ENCODE results near the gene SIK3. TPM values are rescaled to one million over a fixed set of nuclear protein-coding genes. Genes with fewer than 3 reads are reported as not detected.

Gene SIK3
- total and polyA plus RNA-seq, 2 experiments from 2014 or later, result 6.1 to 33.9 TPM

GRCh38 chr11:116832350-116833290, 265.6 kb downstream of the SIK3 start:
- no peaks in the 10 kb centered on the region for H3K9me3 Mint-ChIP-seq

More at GRCh38 chr11:116832350-116833290, 265.6 kb downstream of the SIK3 start:
- Mint-ChIP-seq H3K27me3 (ENCODE audit: insufficient read depth, low read depth, poor library complexity) (peaks cover 18% of the 10 kb centered on the region), H3K4me1 (peaks cover 16% of the 10 kb centered on the region), H3K36me3 (ENCODE audit: low read depth) (no peaks in the 10 kb centered on the region), H3K27ac (no peak overlapping the region), H3K4me3 (no peak overlapping the region)
- no peaks in the 10 kb centered on the region for H3K9me2 ChIP-seq (ENCODE audit: insufficient read depth)
- no peak overlapping the region for H3K27ac ChIP-seq (ENCODE audit: low read depth)
- no peaks in the 10 kb centered on the region for H3K79me2 ChIP-seq (replicated peaks; ENCODE audit: insufficient read depth)
- H3K4me2 ChIP-seq, result no peak overlapping the region
- H4K20me1 ChIP-seq (replicated peaks; ENCODE audit: insufficient read depth), result no peaks in the 10 kb centered on the region
- no peaks in the 10 kb centered on the region for H3K27me3 ChIP-seq (ENCODE audit: insufficient read depth)
- ATAC-seq (no peak), DNase-seq (ENCODE audit: low spot score) (no peak)
- 0 out of 2 replicates have a peak, but pooled peaks cover 3% of the 10 kb centered on the region for H3F3A ChIP-seq (replicated peaks; ENCODE audit: low read depth)
- H2AFZ ChIP-seq, result no peak overlapping the region
- TF ChIP-seq CTCF (conservative IDR thresholded peaks at IDR 0.05; ENCODE audit: low read depth in 2 of 2) (peak in 1 of 2 experiments; percentile 42; a peak in 2 of 4 replicates), JUNB (IDR thresholded peaks at IDR 0.05; ENCODE audit: unreplicated experiment) (no peak), REST (IDR thresholded peaks at IDR 0.05; ENCODE audit: unreplicated experiment) (no peak), ZNF114 (CRISPR knock-in tag; IDR thresholded peaks at IDR 0.05) (no peak)
- H3K4me1 ChIP-seq (ENCODE audit: insufficient read depth), result peaks cover 6% of the 10 kb centered on the region; the same call in 1 of the 2 replicates
- no peak overlapping the region for H3K4me3 ChIP-seq
- H3K36me3 ChIP-seq (ENCODE audit: insufficient read depth), result no peaks in the 10 kb centered on the region

Measured in GM23338 (cell line).